Type B pancreatic cell (in vitro differentiated cells): Measurements from ENCODE around the gene TNFRSF13B. TPM values are rescaled to one million over a fixed set of nuclear protein-coding genes. Genes with fewer than 3 reads are reported as not detected.

Experiments
- DNase-seq: peaks from one replicate; pipeline ENCODE4 v3.0.0; 2021; ENCODE audit warnings: mixed read lengths; ENCODE audit not compliant: unreplicated experiment; ENCODE audit errors: extremely low spot score
- H3K27ac Mint-ChIP-seq: 2 replicates; pipeline ENCODE4 v1.8.0; 2021; ENCODE audit warnings: mild to moderate bottlenecking, mixed read lengths
- H3K27me3 Mint-ChIP-seq: 2 replicates; pipeline ENCODE4 v1.8.0; 2021; ENCODE audit warnings: mixed read lengths
- H3K36me3 Mint-ChIP-seq: 2 replicates; pipeline ENCODE4 v1.8.0; 2021; ENCODE audit warnings: mixed read lengths
- H3K4me1 Mint-ChIP-seq: one replicate; pipeline ENCODE4 v1.8.0; 2021; ENCODE audit warnings: mixed read lengths; ENCODE audit not compliant: unreplicated experiment
- H3K4me3 Mint-ChIP-seq: 2 replicates; pipeline ENCODE4 v1.8.0; 2021; ENCODE audit warnings: mild to moderate bottlenecking, mixed read lengths
- H3K9me3 Mint-ChIP-seq: 2 replicates; pipeline ENCODE4 v1.8.0; 2021; ENCODE audit warnings: mixed read lengths
- total RNA-seq: library from RNA; stranded (reverse); gene quantifications from 2 replicates; pipeline ENCODE4 v1.2.1, GENCODE V29; 2021; ENCODE audit warnings: low replicate concordance
- TF ChIP-seq, protein P1 (sequence below): fragments of 200-600 bp; sonication (generic); conservative IDR thresholded peaks from 2 replicates; pipeline ENCODE4 v1.5.0; 2021; ENCODE audit warnings: antibody characterized with exemption, mild to moderate bottlenecking

The TNFRSF13B gene
- total RNA-seq, 1 donor from 2014 or later: not detected

DNA sequence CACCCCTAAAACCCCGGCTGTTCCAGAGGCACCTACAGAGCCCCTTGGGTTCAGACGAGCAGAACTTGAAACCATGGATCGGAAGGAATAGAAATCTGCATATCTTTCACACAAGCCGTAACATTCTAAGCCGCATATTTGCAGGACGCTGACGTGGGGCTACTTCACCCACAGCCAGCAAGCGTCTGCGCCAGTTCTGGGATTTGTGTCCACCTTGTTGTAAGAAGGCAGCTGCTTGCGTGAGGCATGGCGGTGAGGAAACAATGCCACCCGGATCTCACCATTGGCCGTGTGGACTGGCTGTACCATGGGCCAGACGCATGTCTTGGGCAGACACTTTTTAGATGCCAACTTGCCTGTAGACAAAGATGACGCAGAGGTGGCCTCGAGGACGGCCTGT is 34.5 kb downstream of the TNFRSF13B start:
- Mint-ChIP-seq H3K4me3 (no peak overlapping the region), H3K9me3 (no peaks in the 10 kb centered on the region), H3K36me3 (no peaks in the 10 kb centered on the region), H3K4me1 (no peaks in the 10 kb centered on the region), H3K27me3 (peaks cover 22% of the 10 kb centered on the region), H3K27ac (no peak overlapping the region)
- TF ChIP-seq, protein P1, sequence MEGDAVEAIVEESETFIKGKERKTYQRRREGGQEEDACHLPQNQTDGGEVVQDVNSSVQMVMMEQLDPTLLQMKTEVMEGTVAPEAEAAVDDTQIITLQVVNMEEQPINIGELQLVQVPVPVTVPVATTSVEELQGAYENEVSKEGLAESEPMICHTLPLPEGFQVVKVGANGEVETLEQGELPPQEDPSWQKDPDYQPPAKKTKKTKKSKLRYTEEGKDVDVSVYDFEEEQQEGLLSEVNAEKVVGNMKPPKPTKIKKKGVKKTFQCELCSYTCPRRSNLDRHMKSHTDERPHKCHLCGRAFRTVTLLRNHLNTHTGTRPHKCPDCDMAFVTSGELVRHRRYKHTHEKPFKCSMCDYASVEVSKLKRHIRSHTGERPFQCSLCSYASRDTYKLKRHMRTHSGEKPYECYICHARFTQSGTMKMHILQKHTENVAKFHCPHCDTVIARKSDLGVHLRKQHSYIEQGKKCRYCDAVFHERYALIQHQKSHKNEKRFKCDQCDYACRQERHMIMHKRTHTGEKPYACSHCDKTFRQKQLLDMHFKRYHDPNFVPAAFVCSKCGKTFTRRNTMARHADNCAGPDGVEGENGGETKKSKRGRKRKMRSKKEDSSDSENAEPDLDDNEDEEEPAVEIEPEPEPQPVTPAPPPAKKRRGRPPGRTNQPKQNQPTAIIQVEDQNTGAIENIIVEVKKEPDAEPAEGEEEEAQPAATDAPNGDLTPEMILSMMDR: no peak
- DNase-seq: peak; percentile 24

DNA sequence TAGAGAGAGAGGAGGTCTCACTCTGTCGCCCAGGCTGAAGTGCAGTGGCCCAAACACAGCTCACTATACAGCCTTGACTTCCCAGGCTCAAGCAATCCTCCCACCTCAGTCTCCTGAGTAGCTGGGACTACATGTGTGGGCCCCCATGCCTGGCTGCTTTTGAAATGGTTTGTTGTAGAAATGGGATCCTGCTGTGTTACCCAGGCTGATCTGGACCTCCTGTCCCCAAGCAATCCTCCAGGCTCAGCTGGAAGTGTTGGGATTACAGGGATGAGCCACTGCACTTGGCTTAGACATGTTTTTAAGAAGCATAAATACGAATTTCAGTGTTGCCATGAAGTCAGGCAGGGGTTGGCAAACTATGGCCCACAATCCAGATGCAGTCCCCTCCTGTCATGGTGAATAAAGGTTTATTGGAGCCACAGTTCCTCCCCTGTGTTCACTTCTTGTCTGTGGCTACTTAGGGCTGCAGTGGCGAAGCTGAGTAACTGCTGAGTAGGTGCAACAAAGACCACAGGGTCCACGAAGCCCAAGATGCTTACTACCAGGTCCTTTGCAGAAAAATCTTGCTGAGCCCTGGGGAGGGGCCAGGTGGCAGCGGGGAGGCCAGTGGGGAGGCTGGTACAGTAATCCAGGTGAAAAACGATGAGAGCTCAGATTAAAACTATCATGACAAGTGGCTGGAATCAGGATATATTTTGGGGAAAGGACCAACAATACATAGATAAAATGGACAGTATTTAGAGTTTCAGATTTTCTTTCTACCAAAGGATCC is 35.2 kb downstream of the TNFRSF13B start:
- peak; percentile 55 for DNase-seq
- H3K27ac Mint-ChIP-seq: no peak overlapping the region

DNA sequence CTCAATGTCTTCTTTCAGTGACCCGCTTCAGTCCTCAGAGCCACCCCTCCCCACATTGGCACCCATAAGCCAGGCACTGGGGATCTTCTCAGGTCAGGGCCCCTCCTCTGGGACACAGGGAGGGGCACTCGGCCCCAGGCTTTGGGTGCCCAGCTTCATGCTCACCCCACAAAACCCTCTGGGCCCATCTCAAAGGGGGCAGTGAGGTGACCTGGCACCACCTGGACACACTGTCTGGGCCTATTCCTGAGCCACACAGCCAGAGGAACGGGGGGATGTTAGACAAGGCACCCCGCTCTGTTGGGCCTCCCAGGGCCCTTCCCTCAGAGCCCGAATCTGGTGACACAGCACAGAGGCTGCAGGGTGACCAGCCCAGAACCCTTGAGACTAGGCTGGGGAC is 36.1 kb downstream of the TNFRSF13B start:
- H3K4me3 Mint-ChIP-seq: no peak overlapping the region

More for the DNA sequence above, 35.2 kb downstream of the TNFRSF13B start:
- no peaks in the 10 kb centered on the region for H3K9me3 Mint-ChIP-seq
- TF ChIP-seq, protein P1: no peak
- H3K36me3 Mint-ChIP-seq: no peaks in the 10 kb centered on the region
- H3K27me3 Mint-ChIP-seq: peaks cover 20% of the 10 kb centered on the region
- no peak overlapping the region for H3K4me3 Mint-ChIP-seq
- H3K4me1 Mint-ChIP-seq: no peaks in the 10 kb centered on the region

DNA sequence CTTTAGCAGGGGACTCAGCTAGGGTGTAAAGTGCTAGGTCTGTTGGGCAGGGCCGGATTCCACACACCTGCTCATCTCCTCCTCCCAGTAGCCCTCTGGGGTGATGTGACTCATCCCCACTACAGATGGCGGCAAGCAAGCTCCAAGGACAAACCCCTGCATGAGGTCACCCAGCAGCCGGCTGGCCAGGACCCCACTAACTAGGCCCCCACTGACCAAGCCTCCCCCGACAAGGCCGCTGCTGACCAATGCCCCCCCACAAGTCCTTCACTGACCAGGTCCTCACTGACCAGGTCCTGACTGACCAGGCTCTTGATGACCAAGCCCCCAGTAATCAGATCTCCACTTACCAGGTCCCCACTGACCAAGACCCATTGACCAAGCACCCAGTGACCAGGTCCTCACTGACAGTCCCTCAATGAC is 36.7 kb downstream of the TNFRSF13B start:
- H3K4me3 Mint-ChIP-seq: no peak overlapping the region
- no peaks in the 10 kb centered on the region for H3K9me3 Mint-ChIP-seq
- peaks cover 12% of the 10 kb centered on the region for H3K27me3 Mint-ChIP-seq
- DNase-seq: peak; percentile 43
- no peaks in the 10 kb centered on the region for H3K36me3 Mint-ChIP-seq
- H3K4me1 Mint-ChIP-seq: no peaks in the 10 kb centered on the region
- TF ChIP-seq, protein P1: no peak
- H3K27ac Mint-ChIP-seq: no peak overlapping the region

More for the DNA sequence above, 36.1 kb downstream of the TNFRSF13B start:
- peak; percentile 50 for DNase-seq
- Mint-ChIP-seq H3K27me3 (peaks cover 12% of the 10 kb centered on the region), H3K4me1 (no peaks in the 10 kb centered on the region), H3K27ac (no peak overlapping the region), H3K36me3 (no peaks in the 10 kb centered on the region), H3K9me3 (no peaks in the 10 kb centered on the region)
- TF ChIP-seq, protein P1: no peak

DNA sequence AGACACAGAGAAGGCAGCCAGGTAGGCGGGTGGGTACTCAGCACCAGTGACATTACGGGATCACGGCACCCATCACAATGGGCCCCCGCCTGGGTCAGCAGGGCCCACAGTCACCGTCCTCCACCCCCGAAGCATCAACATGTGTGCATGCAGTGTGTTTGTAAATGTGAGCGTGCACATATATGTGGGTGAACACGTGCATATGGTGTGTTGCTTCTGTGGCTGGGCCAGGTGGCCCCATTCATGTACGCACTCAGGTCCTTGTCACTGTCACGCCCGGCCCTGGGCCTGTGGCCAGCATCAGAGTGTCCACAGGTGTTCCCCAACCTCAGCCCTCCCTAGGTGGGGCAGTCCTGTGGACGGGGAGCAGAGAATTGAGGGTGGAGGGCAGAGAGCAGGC is 37.1 kb downstream of the TNFRSF13B start:
- TF ChIP-seq, protein P1: no peak
- no peak for DNase-seq
- Mint-ChIP-seq H3K27me3 (peaks cover 12% of the 10 kb centered on the region), H3K9me3 (no peaks in the 10 kb centered on the region), H3K27ac (no peak overlapping the region), H3K36me3 (no peaks in the 10 kb centered on the region), H3K4me3 (no peak overlapping the region), H3K4me1 (no peaks in the 10 kb centered on the region)
